ENCODE measurements around the gene CTIF. TPM values are rescaled to one million over a fixed set of nuclear protein-coding genes. Genes with fewer than 3 reads are reported as not detected.

CTIF gene
- polyA plus RNA-seq, 1 donor, result 15.0 TPM

- peaks cover 5% of the 10 kb centered on the region for H3K36me3 ChIP-seq (ENCODE audit: control insufficient read depth, insufficient read depth, low read length)
- H3K27me3 ChIP-seq (ENCODE audit: control insufficient read depth, insufficient read depth, low read length), result no peaks in the 10 kb centered on the region
- no peaks in the 10 kb centered on the region for H3K9me3 ChIP-seq (ENCODE audit: control insufficient read depth, low read depth, low read length)
- no CpG with 5 or more reads among the region's 13 CpGs for WGBS (ENCODE audit: insufficient coverage, low lambda C conversion rate)
- H3K27ac ChIP-seq (ENCODE audit: low read length), result no peak overlapping the region
- no peak overlapping the region for H3K4me3 ChIP-seq (ENCODE audit: low read length)
- no peaks in the 10 kb centered on the region for H3K4me1 ChIP-seq (ENCODE audit: control insufficient read depth, insufficient read depth, low read length)
- DNase-seq, result no peak
Measured at GRCh38 chr18:48682768-48683167, 143.9 kb downstream of the CTIF start.

- DNase-seq, result no peak
- H3K27me3 ChIP-seq (ENCODE audit: control insufficient read depth, insufficient read depth, low read length), result no peaks in the 10 kb centered on the region
- no peak overlapping the region for H3K27ac ChIP-seq (ENCODE audit: low read length)
- no peaks in the 10 kb centered on the region for H3K4me1 ChIP-seq (ENCODE audit: control insufficient read depth, insufficient read depth, low read length)
- H3K36me3 ChIP-seq (ENCODE audit: control insufficient read depth, insufficient read depth, low read length), result peaks cover 5% of the 10 kb centered on the region
- no peaks in the 10 kb centered on the region for H3K9me3 ChIP-seq (ENCODE audit: control insufficient read depth, low read depth, low read length)
- WGBS (ENCODE audit: insufficient coverage, low lambda C conversion rate), result no CpG with 5 or more reads among the region's 6 CpGs
- no peak overlapping the region for H3K4me3 ChIP-seq (ENCODE audit: low read length)
Measured at GRCh38 chr18:48683197-48683596, 144.4 kb downstream of the CTIF start.

DNA sequence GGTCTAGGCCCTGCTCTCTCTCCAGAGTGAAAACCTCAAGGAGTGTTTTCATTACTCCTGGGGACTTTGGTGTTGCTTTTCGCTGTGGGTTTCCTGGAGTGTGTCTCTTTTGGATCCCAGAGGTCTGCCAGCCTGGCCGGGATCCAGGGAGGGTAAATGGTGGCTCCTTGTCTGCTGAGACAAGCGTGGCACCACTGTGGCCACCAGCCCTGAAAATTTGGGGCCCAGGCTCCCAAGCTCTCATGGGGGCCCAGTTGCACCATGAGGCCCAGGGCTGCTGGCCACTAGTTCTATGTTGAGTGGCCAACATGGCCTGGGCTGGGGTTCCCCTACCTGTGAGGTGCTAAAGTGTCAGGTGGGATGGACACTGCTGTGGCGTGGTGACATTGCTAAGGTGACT lies 144.8 kb downstream of the CTIF start:
- no peaks in the 10 kb centered on the region for H3K27me3 ChIP-seq (ENCODE audit: control insufficient read depth, insufficient read depth, low read length)
- WGBS (ENCODE audit: insufficient coverage, low lambda C conversion rate), result no CpG with 5 or more reads among the region's 4 CpGs
- H3K9me3 ChIP-seq (ENCODE audit: control insufficient read depth, low read depth, low read length), result no peaks in the 10 kb centered on the region
- peaks cover 5% of the 10 kb centered on the region for H3K36me3 ChIP-seq (ENCODE audit: control insufficient read depth, insufficient read depth, low read length)
- H3K4me1 ChIP-seq (ENCODE audit: control insufficient read depth, insufficient read depth, low read length), result no peaks in the 10 kb centered on the region
- H3K27ac ChIP-seq (ENCODE audit: low read length), result no peak overlapping the region
- DNase-seq, result no peak
- no peak overlapping the region for H3K4me3 ChIP-seq (ENCODE audit: low read length)

DNA sequence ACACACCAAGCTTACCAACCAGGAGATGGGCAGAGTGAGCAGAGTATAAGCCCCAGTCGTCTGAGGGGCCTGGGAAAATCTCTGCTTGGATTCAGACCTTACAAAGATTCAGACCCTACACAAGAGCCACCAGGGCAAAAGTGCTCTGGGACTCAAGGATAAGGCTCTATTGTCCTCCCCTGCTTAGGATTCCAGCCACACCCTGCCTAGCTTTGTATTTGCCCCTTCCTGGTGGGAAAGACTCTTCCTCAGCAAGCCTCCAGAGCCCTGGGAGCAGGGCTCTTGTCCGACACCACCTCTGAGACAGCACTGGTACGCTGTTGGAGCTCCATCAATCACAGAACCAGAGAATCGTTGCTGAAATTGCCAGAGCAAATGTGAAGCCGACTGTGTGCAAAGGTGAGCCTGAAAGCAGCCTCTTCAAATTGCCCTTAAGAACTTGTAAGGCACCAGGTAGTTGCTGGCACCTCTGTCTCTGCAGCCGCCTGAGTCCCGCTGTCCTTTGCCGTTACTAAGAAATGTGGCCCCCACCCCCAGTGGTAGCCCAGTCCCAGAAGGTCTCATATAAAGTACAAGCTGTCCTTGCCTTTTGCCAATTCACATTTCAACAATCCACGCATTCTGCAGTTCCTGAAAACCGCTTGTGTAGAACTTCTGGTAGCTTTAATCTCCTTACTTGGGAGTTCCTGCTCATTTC lies 148.7 kb downstream of the CTIF start:
- Histone ChIP-seq H3K36me3 (ENCODE audit: control insufficient read depth, insufficient read depth, low read length) (peaks cover 9% of the 10 kb centered on the region), H3K9me3 (ENCODE audit: control insufficient read depth, low read depth, low read length) (no peaks in the 10 kb centered on the region), H3K4me1 (ENCODE audit: control insufficient read depth, insufficient read depth, low read length) (no peaks in the 10 kb centered on the region), H3K27me3 (ENCODE audit: control insufficient read depth, insufficient read depth, low read length) (no peaks in the 10 kb centered on the region), H3K27ac (ENCODE audit: low read length) (no peak overlapping the region), H3K4me3 (ENCODE audit: low read length) (no peak overlapping the region)
- no peak for DNase-seq
- WGBS (ENCODE audit: insufficient coverage, low lambda C conversion rate), result no CpG with 5 or more reads among the region's 10 CpGs

DNA sequence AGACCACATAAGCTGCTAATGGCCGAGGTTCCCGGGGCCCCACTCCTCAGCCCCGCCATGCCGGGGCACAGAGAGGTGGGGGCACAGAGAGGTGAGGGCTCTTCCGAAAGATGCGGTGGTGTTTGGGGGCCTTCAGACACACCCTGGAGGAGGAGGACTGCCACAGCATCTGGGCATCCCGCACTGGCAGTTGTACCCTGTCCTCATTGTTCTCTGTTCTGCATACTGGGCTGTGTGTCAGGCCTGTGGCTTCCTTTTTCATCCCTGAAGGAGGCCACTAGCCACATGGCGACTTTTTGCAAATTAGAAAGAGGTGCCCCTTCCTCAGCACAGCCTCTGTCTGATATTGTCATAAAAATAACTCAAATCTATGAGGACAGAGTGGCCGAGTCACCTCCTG lies 150.1 kb downstream of the CTIF start:
- H3K4me3 ChIP-seq (ENCODE audit: low read length), result no peak overlapping the region
- no peaks in the 10 kb centered on the region for H3K27me3 ChIP-seq (ENCODE audit: control insufficient read depth, insufficient read depth, low read length)
- no CpG with 5 or more reads among the region's 9 CpGs for WGBS (ENCODE audit: insufficient coverage, low lambda C conversion rate)
- H3K9me3 ChIP-seq (ENCODE audit: control insufficient read depth, low read depth, low read length), result no peaks in the 10 kb centered on the region
- H3K4me1 ChIP-seq (ENCODE audit: control insufficient read depth, insufficient read depth, low read length), result no peaks in the 10 kb centered on the region
- DNase-seq, result no peak
- H3K36me3 ChIP-seq (ENCODE audit: control insufficient read depth, insufficient read depth, low read length), result peaks cover 5% of the 10 kb centered on the region
- no peak overlapping the region for H3K27ac ChIP-seq (ENCODE audit: low read length)

DNA sequence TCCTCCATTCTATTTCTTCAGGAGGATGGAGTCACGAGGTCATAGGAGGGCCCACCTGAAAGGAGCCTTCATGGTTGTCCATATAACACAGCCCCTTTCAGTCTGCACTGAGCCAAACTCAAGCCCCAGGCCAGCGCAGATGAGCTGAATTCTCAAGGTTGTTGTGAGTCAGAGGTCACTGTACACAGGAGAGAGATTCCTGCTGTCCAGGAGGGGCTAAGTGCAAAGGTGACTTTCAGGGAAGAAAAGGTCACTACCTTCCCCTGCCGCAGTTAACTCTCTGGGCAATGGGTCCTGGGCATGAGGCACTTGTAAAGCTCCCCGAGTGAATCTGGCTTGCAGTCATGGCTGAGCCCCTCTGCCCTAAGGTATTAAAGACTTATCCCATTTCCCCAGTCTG lies 150.7 kb downstream of the CTIF start:
- no peak for DNase-seq
- Histone ChIP-seq H3K4me1 (ENCODE audit: control insufficient read depth, insufficient read depth, low read length) (no peaks in the 10 kb centered on the region), H3K27me3 (ENCODE audit: control insufficient read depth, insufficient read depth, low read length) (no peaks in the 10 kb centered on the region), H3K27ac (ENCODE audit: low read length) (no peak overlapping the region), H3K4me3 (ENCODE audit: low read length) (no peak overlapping the region), H3K36me3 (ENCODE audit: control insufficient read depth, insufficient read depth, low read length) (peaks cover 5% of the 10 kb centered on the region), H3K9me3 (ENCODE audit: control insufficient read depth, low read depth, low read length) (no peaks in the 10 kb centered on the region)
- WGBS (ENCODE audit: insufficient coverage, low lambda C conversion rate), result no CpG with 5 or more reads among the region's 4 CpGs

DNA sequence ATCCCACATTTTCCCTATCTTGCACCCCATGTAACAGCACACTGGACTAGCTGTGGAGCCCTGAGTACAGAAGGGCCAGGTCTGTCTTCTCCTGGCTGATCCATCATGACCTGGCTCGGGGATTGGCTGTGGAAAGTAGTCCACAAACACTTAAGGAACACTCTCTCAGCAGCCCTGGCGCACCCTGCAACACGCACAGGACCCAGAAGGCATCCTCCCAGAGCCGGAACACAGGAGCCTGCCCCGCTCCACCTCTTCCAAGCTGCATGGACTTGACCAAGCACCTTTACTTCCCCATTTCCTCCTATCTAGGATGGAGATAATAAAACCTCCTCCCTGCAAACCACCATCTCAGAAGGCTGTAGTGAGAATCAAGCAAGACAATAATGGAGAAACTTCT lies 151.7 kb downstream of the CTIF start:
- WGBS (ENCODE audit: insufficient coverage, low lambda C conversion rate), result no CpG with 5 or more reads among the region's 5 CpGs
- no peaks in the 10 kb centered on the region for H3K4me1 ChIP-seq (ENCODE audit: control insufficient read depth, insufficient read depth, low read length)
- no peaks in the 10 kb centered on the region for H3K27me3 ChIP-seq (ENCODE audit: control insufficient read depth, insufficient read depth, low read length)
- H3K4me3 ChIP-seq (ENCODE audit: low read length), result no peak overlapping the region
- H3K36me3 ChIP-seq (ENCODE audit: control insufficient read depth, insufficient read depth, low read length), result peaks cover 5% of the 10 kb centered on the region
- H3K9me3 ChIP-seq (ENCODE audit: control insufficient read depth, low read depth, low read length), result no peaks in the 10 kb centered on the region
- no peak overlapping the region for H3K27ac ChIP-seq (ENCODE audit: low read length)
- DNase-seq, result no peak

GRCh38 chr18:48693006-48693405 lies 154.2 kb downstream of the CTIF start:
- Histone ChIP-seq H3K36me3 (ENCODE audit: control insufficient read depth, insufficient read depth, low read length) (peaks cover 5% of the 10 kb centered on the region), H3K27me3 (ENCODE audit: control insufficient read depth, insufficient read depth, low read length) (no peaks in the 10 kb centered on the region), H3K4me3 (ENCODE audit: low read length) (no peak overlapping the region), H3K4me1 (ENCODE audit: control insufficient read depth, insufficient read depth, low read length) (no peaks in the 10 kb centered on the region), H3K9me3 (ENCODE audit: control insufficient read depth, low read depth, low read length) (no peaks in the 10 kb centered on the region), H3K27ac (ENCODE audit: low read length) (no peak overlapping the region)
- no CpG with 5 or more reads among the region's 7 CpGs for WGBS (ENCODE audit: insufficient coverage, low lambda C conversion rate)
- no peak for DNase-seq

DNA sequence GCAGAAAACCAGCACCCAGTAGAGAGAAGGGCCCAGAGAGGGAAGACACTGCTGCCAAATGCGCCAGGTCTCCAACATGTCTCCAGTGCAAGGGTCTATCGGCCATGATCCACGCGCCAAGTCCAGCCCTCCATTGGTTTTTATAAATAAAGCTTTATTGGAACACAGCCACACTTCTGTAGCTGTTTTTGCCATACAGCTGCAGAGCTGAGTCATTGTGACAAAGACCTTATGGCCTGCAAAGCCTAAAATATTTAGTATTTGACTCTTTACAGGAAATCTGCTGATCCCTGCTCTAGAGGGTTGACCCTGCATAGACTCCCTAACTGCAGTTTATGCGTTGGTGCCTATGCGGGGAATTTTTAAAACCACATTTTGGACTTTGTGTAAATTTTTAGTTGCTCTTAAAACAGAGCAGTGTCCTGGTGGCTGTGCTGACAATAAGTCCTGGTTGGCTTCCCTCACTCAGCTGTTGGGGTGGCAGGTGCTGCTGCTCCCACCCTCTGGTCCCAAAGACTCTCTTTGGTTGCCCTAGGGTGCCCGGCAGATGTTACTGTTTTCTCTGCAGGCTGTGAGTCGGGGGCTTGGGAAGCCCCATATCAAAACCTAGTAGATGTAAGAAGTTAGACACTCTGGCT lies 154.9 kb downstream of the CTIF start:
- Histone ChIP-seq H3K27me3 (ENCODE audit: control insufficient read depth, insufficient read depth, low read length) (no peaks in the 10 kb centered on the region), H3K4me1 (ENCODE audit: control insufficient read depth, insufficient read depth, low read length) (no peaks in the 10 kb centered on the region), H3K4me3 (ENCODE audit: low read length) (no peak overlapping the region), H3K36me3 (ENCODE audit: control insufficient read depth, insufficient read depth, low read length) (peaks cover 5% of the 10 kb centered on the region), H3K9me3 (ENCODE audit: control insufficient read depth, low read depth, low read length) (no peaks in the 10 kb centered on the region), H3K27ac (ENCODE audit: low read length) (no peak overlapping the region)
- WGBS (ENCODE audit: insufficient coverage, low lambda C conversion rate), result no CpG with 5 or more reads among the region's 8 CpGs
- DNase-seq, result no peak

DNA sequence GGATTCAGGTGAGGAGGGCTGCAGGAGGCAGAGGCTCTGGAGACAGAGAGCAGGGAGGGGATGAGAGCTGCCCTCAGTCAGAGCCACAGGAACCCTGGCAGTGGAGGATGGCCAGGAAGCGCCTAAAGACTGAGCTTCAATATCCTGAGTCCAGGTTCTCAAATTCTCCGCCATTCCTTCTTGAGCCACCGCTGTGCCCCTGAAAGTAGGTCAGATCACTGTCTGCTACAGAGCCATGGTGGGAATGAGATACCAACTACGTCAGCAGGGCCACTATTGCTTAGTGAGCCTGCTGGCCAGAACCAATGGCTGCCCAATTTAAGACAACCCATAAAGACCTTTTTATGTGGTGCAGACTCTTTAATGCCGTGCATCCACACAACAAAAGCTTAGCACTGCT lies 155.5 kb downstream of the CTIF start:
- H3K36me3 ChIP-seq (ENCODE audit: control insufficient read depth, insufficient read depth, low read length), result peaks cover 5% of the 10 kb centered on the region
- no peak for DNase-seq
- no peaks in the 10 kb centered on the region for H3K4me1 ChIP-seq (ENCODE audit: control insufficient read depth, insufficient read depth, low read length)
- H3K4me3 ChIP-seq (ENCODE audit: low read length), result no peak overlapping the region
- H3K9me3 ChIP-seq (ENCODE audit: control insufficient read depth, low read depth, low read length), result no peaks in the 10 kb centered on the region
- H3K27me3 ChIP-seq (ENCODE audit: control insufficient read depth, insufficient read depth, low read length), result no peaks in the 10 kb centered on the region
- WGBS (ENCODE audit: insufficient coverage, low lambda C conversion rate), result no CpG with 5 or more reads among the region's 5 CpGs
- H3K27ac ChIP-seq (ENCODE audit: low read length), result no peak overlapping the region

- Histone ChIP-seq H3K27me3 (ENCODE audit: control insufficient read depth, insufficient read depth, low read length) (no peaks in the 10 kb centered on the region), H3K9me3 (ENCODE audit: control insufficient read depth, low read depth, low read length) (no peaks in the 10 kb centered on the region), H3K4me3 (ENCODE audit: low read length) (no peak overlapping the region), H3K36me3 (ENCODE audit: control insufficient read depth, insufficient read depth, low read length) (peaks cover 2% of the 10 kb centered on the region), H3K4me1 (ENCODE audit: control insufficient read depth, insufficient read depth, low read length) (no peaks in the 10 kb centered on the region), H3K27ac (ENCODE audit: low read length) (no peak overlapping the region)
- DNase-seq, result no peak
- WGBS (ENCODE audit: insufficient coverage, low lambda C conversion rate), result no CpG with 5 or more reads among the region's 9 CpGs
Measured at GRCh38 chr18:48695671-48696070, 156.8 kb downstream of the CTIF start.

Data from large intestine (tissue), 3 donors.